SK-N-SH (cell line): ENCODE measurements around the gene LGALS3BP. TPM values are rescaled to one million over a fixed set of nuclear protein-coding genes. Genes with fewer than 3 reads are reported as not detected.

Experiments used
- CTCF ChIA-PET: fragments of 300-600, 350-600 bp; formaldehyde crosslinking; extraction: SDS; loops from one replicate; lab custom pipeline; 2021; lab: Yijun Ruan, JAX
- POLR2A ChIA-PET: fragments of 350-600 bp; sonication (Branson Sonifier 250); formaldehyde crosslinking; extraction: SDS; loops from one replicate; lab custom pipeline; 2020; ENCODE audit warnings: antibody characterized with exemption, inconsistent platforms; lab: Yijun Ruan, JAX
- DNase-seq: peaks from one replicate; pipeline ENCODE4 v3.0.0; 2012
- H2AFZ ChIP-seq: fragments of 200-600 bp; sonication (generic); 2 replicates; pipeline ENCODE4 v1.8.1; 2016; ENCODE audit warnings: antibody characterized with exemption, mild to moderate bottlenecking, low read depth
- H3F3A ChIP-seq: fragments of 200-600 bp; sonication (generic); replicated peaks from 2 replicates; pipeline ENCODE3; 2016; ENCODE audit warnings: antibody characterized with exemption, mild to moderate bottlenecking; ENCODE audit not compliant: insufficient read depth
- H3K27ac ChIP-seq, 2 experiments: fragments of 200-500 bp in 1 of 2; fragments of 200-600 bp in 1 of 2; sonication (Bioruptor generic) in 1 of 2; sonication (generic), shearing (Covaris generic) in 1 of 2; 2 replicates each; pipeline versions ENCODE4 v1.5.1 to v1.6.1; 2014 to 2016; ENCODE audit warnings: low read depth in 2 of 2, inconsistent platforms in 1 of 2, low read length in 1 of 2, mild to moderate bottlenecking in 1 of 2, mixed read lengths in 1 of 2
- H3K27me3 ChIP-seq: fragments of 200-600 bp; sonication (generic), shearing (Covaris generic); 2 replicates; pipeline ENCODE4 v1.6.1; 2016; ENCODE audit warnings: mixed run types; ENCODE audit not compliant: insufficient read depth
- H3K36me3 ChIP-seq, 2 experiments: fragments of 200-500 bp in 1 of 2; fragments of 200-600 bp in 1 of 2; sonication (Bioruptor generic) in 1 of 2; sonication (generic) in 1 of 2; replicated peaks in 1 of 2; 2 replicates each; pipeline versions ENCODE3 to v1.5.1; 2014 to 2016; ENCODE audit warnings: low read length in 1 of 2, mild to moderate bottlenecking in 1 of 2; ENCODE audit not compliant: insufficient read depth in 2 of 2, control insufficient read depth in 1 of 2
- H3K4me1 ChIP-seq, 2 experiments: fragments of 200-500 bp in 1 of 2; fragments of 200-600 bp in 1 of 2; sonication (Bioruptor generic) in 1 of 2; sonication (generic), shearing (Covaris generic) in 1 of 2; 2 replicates each; pipeline versions ENCODE4 v1.5.1 to v1.6.1; 2014 to 2016; ENCODE audit warnings: low read depth in 1 of 2, low read length in 1 of 2, mixed run types in 1 of 2; ENCODE audit not compliant: insufficient read depth in 2 of 2, control insufficient read depth in 1 of 2
- H3K4me2 ChIP-seq: fragments of 200-600 bp; sonication (generic), shearing (Covaris generic); 2 replicates; pipeline ENCODE4 v1.6.1; 2017; ENCODE audit warnings: mixed run types
- H3K4me3 ChIP-seq, 2 experiments: fragments of 200-500 bp in 1 of 2; fragments of 200-600 bp in 1 of 2; sonication (Bioruptor generic) in 1 of 2; sonication (generic), shearing (Covaris generic) in 1 of 2; 2 replicates each; pipeline versions ENCODE4 v1.5.1 to v1.8.1; 2014 to 2016; ENCODE audit warnings: low read depth in 2 of 2, inconsistent platforms in 1 of 2, low read length in 1 of 2, mild to moderate bottlenecking in 1 of 2, mixed read lengths in 1 of 2, moderate library complexity in 1 of 2
- H3K79me2 ChIP-seq: fragments of 200-600 bp; sonication (generic); 2 replicates; pipeline ENCODE4 v1.8.1; 2017; ENCODE audit warnings: mild to moderate bottlenecking; ENCODE audit not compliant: insufficient read depth
- H3K9ac ChIP-seq: fragments of 200-600 bp; sonication (generic); 2 replicates; pipeline ENCODE4 v1.6.1; 2017; ENCODE audit warnings: mixed run types
- H3K9me2 ChIP-seq: fragments of 200-600 bp; sonication (generic); 2 replicates; pipeline ENCODE4 v1.6.1; 2017; ENCODE audit warnings: mixed run types
- H3K9me3 ChIP-seq: fragments of 200-600 bp; sonication (generic); 2 replicates; pipeline ENCODE4 v1.6.1; 2017; ENCODE audit warnings: mixed run types, mild to moderate bottlenecking, moderate library complexity
- H4K20me1 ChIP-seq: fragments of 200-600 bp; sonication (generic); 2 replicates; pipeline ENCODE4 v1.6.1; 2017; ENCODE audit warnings: mild to moderate bottlenecking, mixed run types; ENCODE audit not compliant: insufficient read depth
- CHD2 ChIP-seq: fragments of 150-350 bp; IDR thresholded peaks from 2 replicates; pipeline ENCODE4 v1.6.1; 2018; ENCODE audit warnings: low read length; ENCODE audit not compliant: partially characterized antibody
- CTCF ChIP-seq: fragments of 200-600 bp; sonication (generic); IDR thresholded peaks from 2 replicates; pipeline ENCODE4 v1.6.1; 2017; ENCODE audit warnings: antibody characterized with exemption, mild to moderate bottlenecking, moderate library complexity
- ELF1 ChIP-seq: IDR thresholded peaks from 2 replicates; pipeline ENCODE4 v1.4.0; 2012
- FOXM1 ChIP-seq: IDR thresholded peaks from 2 replicates; pipeline ENCODE4 v1.4.0; 2012; ENCODE audit warnings: low read depth, mild to moderate bottlenecking
- JUND ChIP-seq: IDR thresholded peaks from 2 replicates; pipeline ENCODE4 v1.4.0; 2012
- MAX ChIP-seq: IDR thresholded peaks from 2 replicates; pipeline ENCODE4 v1.4.0; 2012; ENCODE audit warnings: low read depth
- MEF2A ChIP-seq: IDR thresholded peaks from 2 replicates; pipeline ENCODE4 v1.4.0; 2012; ENCODE audit warnings: low read depth, borderline replicate concordance
- MXI1 ChIP-seq: IDR thresholded peaks from 2 replicates; pipeline ENCODE4 v1.6.1; 2012; ENCODE audit warnings: mild to moderate bottlenecking, low read depth, low read length, improper control_type of control experiment
- NRF1 ChIP-seq: IDR thresholded peaks from 2 replicates; pipeline ENCODE4 v1.6.1; 2012; ENCODE audit warnings: low read depth, mild to moderate bottlenecking, low read length
- RAD21 ChIP-seq: IDR thresholded peaks from 2 replicates; pipeline ENCODE4 v1.6.1; 2012; ENCODE audit warnings: mild to moderate bottlenecking, low read length
- RFX5 ChIP-seq: IDR thresholded peaks from 2 replicates; pipeline ENCODE4 v1.6.1; 2012; ENCODE audit warnings: mild to moderate bottlenecking, improper control_type of control experiment, low read length
- WGBS: methylation state at CpG from one replicate; pipeline ENCODE4 v1.1.6; 2017; ENCODE audit warnings: low lambda C conversion rate; 5-methylcytosine and 5-hydroxymethylcytosine counted together
- polyA plus RNA-seq, 3 experiments: library from polyadenylated mRNA; depleted of rRNA; stranded (reverse); fragments of >200 nt; gene quantifications; 2 replicates each; pipeline ENCODE4 v1.2.3, GENCODE V29; 2012

The LGALS3BP gene
- polyA plus RNA-seq, 1 of the 3 experiments (the other 2 are of a cell fraction): 579 TPM

GRCh38 chr17:79023886-79024771, 44.4 kb upstream of the LGALS3BP start, which contains the start of gene C1QTNF1:
Gene C1QTNF1, plus strand, starts transcription at chr17:79024169. Its CDS starts 19,800 bp downstream, at chr17:79043969.
- peaks cover 33 to 54% of the 10 kb centered on the region in 2 experiments for H3K4me1 ChIP-seq
- CTCF ChIA-PET: interaction anchor here (1.1 to 22.0 kb wide), 8 partner anchors 9 to 368 kb away, joined by 4 to 405 read pairs (median 72); no protein-coding TSS in a partner anchor
- DNase-seq: peak; percentile 95

GRCh38 chr17:79023180-79023705, 43.5 kb upstream of the LGALS3BP start:
- Histone ChIP-seq H3K4me1 (peaks cover 31 to 46% of the 10 kb centered on the region in 2 experiments), H3K36me3 (no peaks in the 10 kb centered on the region), H3K9ac (no peak overlapping the region), H3K27me3 (no peaks in the 10 kb centered on the region), H3K27ac (no peak overlapping the region), H4K20me1 (no peaks in the 10 kb centered on the region), H3K79me2 (no peaks in the 10 kb centered on the region), H3F3A (no peaks in the 10 kb centered on the region), H3K9me3 (no peaks in the 10 kb centered on the region), H3K4me3 (no peak overlapping the region), H3K9me2 (no peaks in the 10 kb centered on the region), H3K4me2 (no peak overlapping the region), H2AFZ (no peak overlapping the region)
- WGBS: 93% methylated on average over 12 of the region's 12 CpGs
- TF ChIP-seq RFX5 (no peak), JUND (no peak)
- DNase-seq: no peak
- CTCF ChIA-PET: interaction anchor here (1.0 to 22.0 kb wide), 10 partner anchors 9 to 369 kb away, joined by 3 to 405 read pairs (median 9); no protein-coding TSS in a partner anchor
- POLR2A ChIA-PET: interaction anchor here (0.9 kb wide), 1 partner anchor 13 kb away, joined by 3 read pairs; the partner anchor contains the start of gene CANT1

More at GRCh38 chr17:79023886-79024771, 44.4 kb upstream of the LGALS3BP start, which contains the start of gene C1QTNF1:
- Histone ChIP-seq H3K9me2 (no peaks in the 10 kb centered on the region), H2AFZ (peak within 1 kb of the TSS; percentile 80), H3K36me3 (no peaks in the 10 kb centered on the region)
- 0 out of 2 replicates have a peak, but pooled peaks have one; percentile 33 for TF ChIP-seq MAX
- TF ChIP-seq MEF2A: no peak
- TF ChIP-seq CHD2: peak; percentile 5
- peak; percentile 73 for TF ChIP-seq MXI1
- peak; percentile 40; the same call in 1 of the 2 replicates for TF ChIP-seq CTCF
- no peak for TF ChIP-seq JUND
- TF ChIP-seq NRF1: no peak
- TF ChIP-seq ELF1: no peak
- no peak for TF ChIP-seq FOXM1
- 0 out of 2 replicates have a peak, but pooled peaks have one; percentile 4 for TF ChIP-seq RAD21
- TF ChIP-seq, all 33 proteins: peak for 5
- Histone ChIP-seq H3K4me2 (peak within 1 kb of the TSS; percentile 97), H3K79me2 (no peaks in the 10 kb centered on the region), H3K4me3 (peak within 1 kb of the TSS; percentile 68 to 82), H4K20me1 (no peaks in the 10 kb centered on the region), H3F3A (no peaks in the 10 kb centered on the region), H3K27ac (peak within 1 kb of the TSS in 1 of 2 experiments; percentile 70; a peak in 1 of 4 replicates), H3K9ac (peak within 1 kb of the TSS; percentile 60), H3K9me3 (no peaks in the 10 kb centered on the region), H3K27me3 (no peaks in the 10 kb centered on the region)
- WGBS: 7% methylated on average over 76 of the region's 77 CpGs
- POLR2A ChIA-PET: no interaction called here
